ENCODE data around the gene LNX2. TPM values are rescaled to one million over a fixed set of nuclear protein-coding genes. Genes with fewer than 3 reads are reported as not detected.

LNX2 gene
- total and polyA plus RNA-seq, 12 donors = 2.9 to 26.5 (median 16.6) TPM

DNA sequence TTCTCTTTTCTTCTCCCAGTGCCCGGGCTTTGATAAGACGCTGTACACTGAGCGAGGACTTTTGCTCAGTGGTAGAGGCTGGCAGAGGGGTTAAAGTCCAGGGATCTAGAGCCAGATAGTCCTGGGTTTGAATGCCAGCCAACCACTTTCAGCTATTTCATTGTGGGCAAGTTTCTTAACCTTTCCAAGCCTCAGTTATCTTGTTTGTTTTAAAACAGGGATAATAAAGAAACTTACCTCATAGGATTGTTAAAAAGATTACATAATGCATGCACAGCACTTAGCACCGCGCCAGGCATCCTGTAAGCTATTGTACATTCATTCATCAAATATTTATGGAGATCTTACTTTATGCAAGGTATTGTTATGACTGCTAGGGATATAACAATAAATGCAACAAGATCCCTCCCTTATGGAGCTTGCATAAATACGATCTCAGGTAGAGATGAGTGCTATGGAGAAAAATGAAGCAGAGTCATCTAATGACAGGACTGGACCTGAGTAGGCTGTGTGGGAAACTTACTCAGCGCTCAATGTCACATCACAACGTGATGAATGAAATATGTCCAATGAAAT is 70.8 kb downstream of the LNX2 start:
- Histone ChIP-seq H3K27me3 (no peaks in the 10 kb centered on the region), H3K4me1 (replicated peaks in 1 of 2) (peaks cover 0 to 26% of the 10 kb centered on the region in 2 donors), H3K9me3 (replicated peaks in 1 of 3) (no peaks in the 10 kb centered on the region), H3K4me3 (no peak overlapping the region), H3K36me3 (replicated peaks in 1 of 2) (peaks cover 0 to 22% of the 10 kb centered on the region in 2 donors), H3K27ac (no peak overlapping the region)
- 86 to 91% (median 89%) methylated on average over 8 of the region's 8 CpGs for WGBS, 4 donors
- TF ChIP-seq, protein P1, sequence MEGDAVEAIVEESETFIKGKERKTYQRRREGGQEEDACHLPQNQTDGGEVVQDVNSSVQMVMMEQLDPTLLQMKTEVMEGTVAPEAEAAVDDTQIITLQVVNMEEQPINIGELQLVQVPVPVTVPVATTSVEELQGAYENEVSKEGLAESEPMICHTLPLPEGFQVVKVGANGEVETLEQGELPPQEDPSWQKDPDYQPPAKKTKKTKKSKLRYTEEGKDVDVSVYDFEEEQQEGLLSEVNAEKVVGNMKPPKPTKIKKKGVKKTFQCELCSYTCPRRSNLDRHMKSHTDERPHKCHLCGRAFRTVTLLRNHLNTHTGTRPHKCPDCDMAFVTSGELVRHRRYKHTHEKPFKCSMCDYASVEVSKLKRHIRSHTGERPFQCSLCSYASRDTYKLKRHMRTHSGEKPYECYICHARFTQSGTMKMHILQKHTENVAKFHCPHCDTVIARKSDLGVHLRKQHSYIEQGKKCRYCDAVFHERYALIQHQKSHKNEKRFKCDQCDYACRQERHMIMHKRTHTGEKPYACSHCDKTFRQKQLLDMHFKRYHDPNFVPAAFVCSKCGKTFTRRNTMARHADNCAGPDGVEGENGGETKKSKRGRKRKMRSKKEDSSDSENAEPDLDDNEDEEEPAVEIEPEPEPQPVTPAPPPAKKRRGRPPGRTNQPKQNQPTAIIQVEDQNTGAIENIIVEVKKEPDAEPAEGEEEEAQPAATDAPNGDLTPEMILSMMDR (IDR thresholded peaks at IDR 0.05) = no peak
- no peak for TF ChIP-seq POLR2A (IDR thresholded peaks at IDR 0.05)
- intact Hi-C loops (cut with DNase I) = no loop called here
- DNase-seq = no peak

DNA sequence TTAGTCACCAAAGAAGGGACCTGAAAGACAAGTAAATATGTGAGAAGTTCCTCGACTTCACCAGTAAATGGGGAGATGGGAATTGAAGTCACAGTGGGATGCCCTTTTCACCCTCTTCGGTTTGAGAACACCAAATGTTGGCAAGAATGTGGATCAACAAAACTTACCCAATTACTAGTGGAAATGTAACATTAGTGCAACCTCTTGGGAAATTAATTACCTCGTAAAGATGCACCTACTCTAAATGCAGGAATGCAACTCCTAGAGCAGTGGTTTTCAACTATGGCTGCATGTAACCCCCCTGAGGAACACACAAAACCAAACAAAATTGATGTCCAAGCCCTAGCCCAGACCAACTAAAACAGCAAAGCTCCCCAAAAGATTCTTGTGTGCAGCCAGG is 78.1 kb downstream of the LNX2 start:
- H3K4me1 ChIP-seq (replicated peaks in 1 of 2) = no peaks in the 10 kb centered on the region
- WGBS, 4 donors = 78 to 89% (median 87%) methylated on average over 3 of the region's 3 CpGs
- no peak for DNase-seq
- H3K27ac ChIP-seq = no peak overlapping the region
- no peak for TF ChIP-seq POLR2A (IDR thresholded peaks at IDR 0.05)
- TF ChIP-seq, protein P1 (IDR thresholded peaks at IDR 0.05) = no peak
- H3K9me3 ChIP-seq (replicated peaks in 1 of 3) = no peaks in the 10 kb centered on the region
- H3K27me3 ChIP-seq = no peaks in the 10 kb centered on the region
- no peak overlapping the region for H3K4me3 ChIP-seq
- H3K36me3 ChIP-seq (replicated peaks in 1 of 2) = no peaks in the 10 kb centered on the region
- intact Hi-C loops (cut with DNase I) = no loop called here

DNA sequence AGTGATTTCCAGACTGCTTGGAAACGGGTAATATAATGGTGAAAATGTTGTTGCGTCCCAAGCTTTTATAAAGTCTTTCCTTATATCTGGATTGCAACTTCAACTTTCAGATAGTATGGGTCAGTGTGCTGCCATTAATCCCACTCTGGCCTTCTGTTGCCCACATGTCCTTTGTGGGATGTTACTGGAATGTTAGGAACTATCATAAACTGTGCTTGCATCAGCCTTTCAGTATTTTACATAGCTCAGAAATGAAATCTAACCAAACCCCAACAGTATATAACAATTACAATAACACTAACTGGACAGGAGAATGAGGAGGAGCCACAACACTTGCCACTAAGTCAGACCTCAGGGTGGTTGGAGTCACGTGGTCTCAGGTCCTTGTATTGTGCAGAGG is 78.9 kb downstream of the LNX2 start:
- TF ChIP-seq POLR2A (IDR thresholded peaks at IDR 0.05) = no peak
- TF ChIP-seq, protein P1 (IDR thresholded peaks at IDR 0.05) = no peak
- intact Hi-C loops (cut with DNase I) = no loop called here

DNA sequence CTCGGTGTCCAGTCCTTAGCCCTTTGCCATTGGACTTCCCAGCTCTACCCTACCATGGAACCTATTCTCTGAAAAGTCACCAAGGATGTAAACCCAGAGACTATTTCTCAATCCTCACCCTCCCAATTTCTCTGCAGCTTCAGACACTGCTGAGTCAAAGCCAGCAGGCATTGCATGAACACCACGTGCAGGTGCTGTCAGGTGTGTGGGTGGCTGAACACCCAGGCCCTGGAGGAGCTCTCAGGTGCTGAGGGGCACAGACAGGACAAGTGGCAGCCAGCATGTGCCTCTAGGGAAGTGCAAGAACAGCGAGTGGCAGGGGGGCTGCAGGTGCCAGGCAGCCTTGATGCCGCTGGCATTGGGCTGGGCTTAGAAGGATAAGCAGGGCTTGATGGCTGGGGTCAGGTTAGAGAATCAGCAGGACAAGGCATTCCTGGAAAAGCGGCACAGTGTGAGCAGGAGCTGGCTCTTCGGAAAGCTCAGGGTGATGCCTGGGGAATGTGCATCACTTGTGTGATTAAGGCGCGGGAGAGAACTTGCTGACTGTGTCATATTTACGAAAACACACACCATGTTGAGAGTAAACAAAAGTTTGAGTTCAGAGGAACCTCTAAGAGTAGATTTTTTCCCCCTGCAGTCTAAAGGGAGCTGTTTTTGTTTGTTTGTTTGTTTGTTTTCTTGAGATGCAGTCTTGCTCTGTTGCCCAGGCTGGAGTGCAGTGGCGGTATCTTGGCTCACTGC is 83.8 kb downstream of the LNX2 start:
- no peak for DNase-seq
- WGBS, 4 donors = 91 to 93% (median 92%) methylated on average over 8 to 10 of the region's 10 CpGs
- Histone ChIP-seq H3K27me3 (no peaks in the 10 kb centered on the region), H3K27ac (no peak overlapping the region), H3K9me3 (replicated peaks in 1 of 3) (no peaks in the 10 kb centered on the region), H3K36me3 (replicated peaks in 1 of 2) (no peaks in the 10 kb centered on the region), H3K4me1 (replicated peaks in 1 of 2) (no peaks in the 10 kb centered on the region), H3K4me3 (no peak overlapping the region)
- intact Hi-C loops (cut with DNase I) = loop anchor here (5.0 to 10.0 kb wide), 4 partner anchors 81 to 288 kb away; no protein-coding TSS in a partner anchor
- TF ChIP-seq, protein P1 (IDR thresholded peaks at IDR 0.05) = no peak
- no peak for TF ChIP-seq POLR2A (IDR thresholded peaks at IDR 0.05)

More for the DNA sequence above, 78.9 kb downstream of the LNX2 start:
- WGBS, 4 donors = 84 to 90% (median 89%) methylated on average over 3 of the region's 3 CpGs
- H3K27ac ChIP-seq = no peak overlapping the region
- H3K36me3 ChIP-seq (replicated peaks in 1 of 2) = no peaks in the 10 kb centered on the region
- H3K4me3 ChIP-seq = no peak overlapping the region
- H3K9me3 ChIP-seq (replicated peaks in 1 of 3) = no peaks in the 10 kb centered on the region
- H3K27me3 ChIP-seq = no peaks in the 10 kb centered on the region
- DNase-seq = no peak
- H3K4me1 ChIP-seq (replicated peaks in 1 of 2) = no peaks in the 10 kb centered on the region

Measured in adrenal gland (tissue), 12 donors.